Thyroid gland (tissue), 4 donors: Measurements from ENCODE around the gene CPA1.

Experiments
- CTCF ChIP-seq, 6 experiments: fragments of 200-600 bp in 3 of 6; fragments of 450-650 bp in 3 of 6; sonication (generic) in 3 of 6; IDR thresholded peaks; one replicate each; pipeline ENCODE4 v1.5.1; 2016 to 2019; ENCODE audit warnings: antibody characterized with exemption in 6 of 6, mild to moderate bottlenecking in 2 of 6, inconsistent platforms in 1 of 6, moderate library complexity in 1 of 6
- POLR2A ChIP-seq, 2 donors: fragments of 450-650 bp; IDR thresholded peaks; one replicate each; pipeline ENCODE4 v1.6.1; 2017; ENCODE audit warnings: antibody characterized with exemption in 2 of 2, mild to moderate bottlenecking in 2 of 2, moderate library complexity in 1 of 2

- TF ChIP-seq CTCF (IDR thresholded peaks at IDR 0.05) (no peak), POLR2A (IDR thresholded peaks at IDR 0.05) (no peak)
These were observed 38.0 kb downstream of the CPA1 start for GRCh38 chr7:130418306-130418705.
